KMS-11 (cell line): ENCODE measurements around the gene ST14.
A peak's percentile ranks its signal among the peaks of the same experiment; 100 is the strongest.

Source experiments
- H2AFZ ChIP-seq: fragments of 200-600 bp; sonication (generic); 2 replicates; pipeline ENCODE4 v1.6.1; 2016; ENCODE audit warnings: antibody characterized with exemption, mixed run types, low read depth
- H3K27ac ChIP-seq: fragments of 200-600 bp; sonication (generic); 2 replicates; pipeline ENCODE4 v1.6.1; 2016; ENCODE audit warnings: mild to moderate bottlenecking, mixed run types
- H3K27me3 ChIP-seq: fragments of 200-600 bp; sonication (generic); 2 replicates; pipeline ENCODE4 v1.6.1; 2017; ENCODE audit warnings: mild to moderate bottlenecking, low read depth, mixed run types, moderate library complexity; ENCODE audit not compliant: insufficient read depth
- H3K36me3 ChIP-seq: fragments of 200-600 bp; sonication (generic); 2 replicates; pipeline ENCODE4 v1.6.1; 2017; ENCODE audit warnings: mild to moderate bottlenecking, mixed run types; ENCODE audit not compliant: insufficient read depth
- H3K4me1 ChIP-seq: fragments of 200-600 bp; sonication (generic); 2 replicates; pipeline ENCODE4 v1.6.1; 2016; ENCODE audit warnings: mild to moderate bottlenecking, low read depth, mixed run types; ENCODE audit not compliant: poor library complexity, severe bottlenecking
- H3K4me2 ChIP-seq: fragments of 200-600 bp; sonication (generic); 2 replicates; pipeline ENCODE4 v1.7.0; 2016; ENCODE audit warnings: mild to moderate bottlenecking, mixed run types
- H3K4me3 ChIP-seq: fragments of 200-600 bp; sonication (generic); IDR thresholded peaks from 2 replicates; pipeline ENCODE4 v1.6.1; 2017; ENCODE audit warnings: low read depth, low read length, mixed read lengths; ENCODE audit not compliant: insufficient read depth
- H3K79me2 ChIP-seq: fragments of 200-600 bp; sonication (generic); 2 replicates; pipeline ENCODE4 v1.6.1; 2016; ENCODE audit warnings: low read depth, mixed run types; ENCODE audit not compliant: insufficient read depth
- H3K9ac ChIP-seq: fragments of 200-600 bp; sonication (generic); 2 replicates; pipeline ENCODE4 v1.6.1; 2016; ENCODE audit warnings: mild to moderate bottlenecking, mixed run types
- H4K20me1 ChIP-seq: fragments of 200-600 bp; sonication (generic); 2 replicates; pipeline ENCODE4 v1.6.1; 2016; ENCODE audit warnings: mild to moderate bottlenecking, mixed run types; ENCODE audit not compliant: insufficient read depth
- TF ChIP-seq, protein P1 (sequence below): fragments of 200-600 bp; sonication (generic); conservative IDR thresholded peaks from 2 replicates; pipeline ENCODE4 v1.6.1; 2017; ENCODE audit warnings: low read depth, mild to moderate bottlenecking, antibody characterized with exemption, low read length, moderate library complexity, mixed read lengths

The ST14 gene

DNA sequence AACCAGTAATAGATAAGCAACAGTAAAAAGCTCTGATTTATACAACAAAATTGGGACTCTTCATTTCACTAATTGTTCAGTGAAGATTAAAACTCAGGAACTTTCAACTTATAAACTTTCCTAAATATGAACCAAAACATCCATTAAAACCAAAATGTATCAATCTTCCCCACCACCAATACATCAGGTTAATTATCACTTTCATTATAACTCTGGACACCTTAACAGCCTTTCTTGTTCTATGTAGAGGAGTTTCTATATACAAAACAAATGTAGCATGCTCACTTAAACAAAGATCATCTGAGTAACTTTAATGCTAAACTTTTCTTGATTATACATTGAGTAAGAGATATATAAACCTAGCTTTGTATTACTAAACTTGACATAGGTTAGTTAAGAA, 74.7 kb downstream of the ST14 start:
- Histone ChIP-seq H3K4me2 (no peak overlapping the region), H3K27me3 (no peaks in the 10 kb centered on the region), H3K79me2 (no peaks in the 10 kb centered on the region), H3K4me1 (no peaks in the 10 kb centered on the region), H3K27ac (no peak overlapping the region), H3K36me3 (no peaks in the 10 kb centered on the region), H4K20me1 (no peaks in the 10 kb centered on the region), H3K9ac (no peak overlapping the region), H3K4me3 (no peak overlapping the region), H2AFZ (no peak overlapping the region)
- TF ChIP-seq, protein P1, sequence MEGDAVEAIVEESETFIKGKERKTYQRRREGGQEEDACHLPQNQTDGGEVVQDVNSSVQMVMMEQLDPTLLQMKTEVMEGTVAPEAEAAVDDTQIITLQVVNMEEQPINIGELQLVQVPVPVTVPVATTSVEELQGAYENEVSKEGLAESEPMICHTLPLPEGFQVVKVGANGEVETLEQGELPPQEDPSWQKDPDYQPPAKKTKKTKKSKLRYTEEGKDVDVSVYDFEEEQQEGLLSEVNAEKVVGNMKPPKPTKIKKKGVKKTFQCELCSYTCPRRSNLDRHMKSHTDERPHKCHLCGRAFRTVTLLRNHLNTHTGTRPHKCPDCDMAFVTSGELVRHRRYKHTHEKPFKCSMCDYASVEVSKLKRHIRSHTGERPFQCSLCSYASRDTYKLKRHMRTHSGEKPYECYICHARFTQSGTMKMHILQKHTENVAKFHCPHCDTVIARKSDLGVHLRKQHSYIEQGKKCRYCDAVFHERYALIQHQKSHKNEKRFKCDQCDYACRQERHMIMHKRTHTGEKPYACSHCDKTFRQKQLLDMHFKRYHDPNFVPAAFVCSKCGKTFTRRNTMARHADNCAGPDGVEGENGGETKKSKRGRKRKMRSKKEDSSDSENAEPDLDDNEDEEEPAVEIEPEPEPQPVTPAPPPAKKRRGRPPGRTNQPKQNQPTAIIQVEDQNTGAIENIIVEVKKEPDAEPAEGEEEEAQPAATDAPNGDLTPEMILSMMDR = no peak

DNA sequence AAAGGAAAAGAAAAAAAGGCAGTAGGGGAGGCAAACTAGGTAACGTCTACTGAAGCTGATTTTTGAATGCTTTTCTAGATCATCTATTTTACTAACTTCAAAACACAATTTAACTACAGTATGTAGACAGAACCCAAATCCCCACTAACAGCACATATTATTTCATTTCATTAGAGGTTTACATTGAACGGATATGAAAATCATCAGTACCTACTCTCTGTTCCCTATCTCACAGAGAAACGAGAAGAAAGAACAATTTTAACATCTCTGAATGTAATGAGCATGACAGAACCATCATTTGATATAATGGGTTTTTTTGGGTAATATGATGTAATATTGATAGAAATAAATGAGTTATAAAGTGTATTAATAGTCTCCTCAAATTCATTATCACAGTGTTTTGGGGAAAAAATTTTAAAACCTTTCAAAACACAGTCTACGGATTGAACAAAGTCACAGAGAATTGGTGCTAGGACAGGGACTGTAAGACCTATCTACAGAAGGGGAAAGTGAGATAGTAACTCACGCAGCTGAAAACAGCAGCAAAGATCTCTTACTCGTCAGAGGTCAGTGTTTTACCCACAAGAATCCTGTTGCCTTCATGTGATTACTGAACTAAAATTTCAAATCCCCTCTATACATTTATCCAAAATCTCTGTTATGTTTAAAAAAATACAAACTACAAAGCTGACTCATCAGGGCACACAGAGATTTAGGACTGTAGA, 77.9 kb downstream of the ST14 start:
- Histone ChIP-seq H3K9ac (no peak overlapping the region), H3K4me3 (no peak overlapping the region), H3K4me2 (no peak overlapping the region), H3K36me3 (no peaks in the 10 kb centered on the region), H3K27ac (no peak overlapping the region), H3K79me2 (no peaks in the 10 kb centered on the region), H3K27me3 (no peaks in the 10 kb centered on the region), H2AFZ (no peak overlapping the region), H4K20me1 (no peaks in the 10 kb centered on the region), H3K4me1 (no peaks in the 10 kb centered on the region)
- TF ChIP-seq, protein P1 = no peak

DNA sequence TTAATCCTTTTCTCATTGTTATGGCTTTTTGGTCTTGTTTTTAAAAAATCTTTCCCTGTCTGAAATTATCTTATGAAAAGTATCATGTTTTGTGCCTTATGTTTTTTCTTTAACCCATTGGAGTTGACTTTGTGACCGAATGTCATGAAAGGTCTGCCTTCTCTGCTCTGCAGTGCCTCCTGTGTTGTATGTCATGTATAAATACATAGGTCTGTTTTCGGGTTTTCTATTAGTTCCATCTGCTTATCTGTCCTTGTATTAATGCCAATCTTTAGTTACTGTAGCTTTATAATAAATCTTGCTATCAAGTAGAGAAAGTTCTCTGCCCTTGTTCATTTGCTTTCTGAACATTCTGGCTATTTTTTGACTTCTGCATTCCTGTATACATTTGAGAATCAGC, 82.1 kb downstream of the ST14 start:
- TF ChIP-seq, protein P1 = no peak
- peaks cover 11% of the 10 kb centered on the region for H3K4me1 ChIP-seq
- H3K4me2 ChIP-seq = no peak overlapping the region
- H4K20me1 ChIP-seq = no peaks in the 10 kb centered on the region
- H3K36me3 ChIP-seq = no peaks in the 10 kb centered on the region
- H3K27me3 ChIP-seq = no peaks in the 10 kb centered on the region
- H2AFZ ChIP-seq = no peak overlapping the region
- H3K4me3 ChIP-seq = no peak overlapping the region
- H3K9ac ChIP-seq = no peak overlapping the region
- no peak overlapping the region for H3K27ac ChIP-seq
- H3K79me2 ChIP-seq = no peaks in the 10 kb centered on the region

DNA sequence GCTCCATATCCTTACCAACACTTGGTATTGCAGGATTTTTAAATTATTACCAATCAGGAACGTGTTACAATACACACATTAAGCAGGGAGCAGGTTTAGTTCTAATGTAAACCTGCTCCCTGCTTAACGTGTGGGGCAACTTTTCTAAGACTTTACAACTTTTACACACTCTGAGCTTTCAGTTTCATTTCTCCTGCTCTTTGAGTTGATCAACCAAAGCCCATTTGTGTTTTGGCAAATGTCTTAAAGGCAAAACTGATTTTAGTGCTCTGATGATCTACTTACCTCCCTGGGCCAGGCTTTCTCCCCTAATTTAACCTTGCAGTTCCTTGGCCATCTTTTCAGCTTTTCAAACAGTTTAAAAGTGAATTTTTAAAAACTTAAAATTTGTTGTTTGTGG, 84.2 kb downstream of the ST14 start:
- Histone ChIP-seq H3K4me2 (peak overlapping the region; percentile 48), H2AFZ (no peak overlapping the region), H3K4me1 (peaks cover 11% of the 10 kb centered on the region), H3K9ac (no peak overlapping the region), H3K79me2 (no peaks in the 10 kb centered on the region), H3K36me3 (no peaks in the 10 kb centered on the region), H4K20me1 (no peaks in the 10 kb centered on the region), H3K27ac (peak overlapping the region; percentile 15; the same call in 1 of the 2 replicates), H3K4me3 (no peak overlapping the region), H3K27me3 (no peaks in the 10 kb centered on the region)
- TF ChIP-seq, protein P1 = no peak
